ENCODE measurements around the gene PHB1.
"Not testable (repeated sequence)": the region's sequence is repeated elsewhere in the genome, so short reads cannot be mapped to it uniquely, and the experiment has no call there.

The PHB1 gene

GRCh38 chr17:49403514-49404289 is 11.0 kb downstream of the PHB1 start:
- DNase-seq, result no peak

GRCh38 chr17:49402706-49403105 is 12.0 kb downstream of the PHB1 start:
- DNase-seq, result no peak

GRCh38 chr17:49401971-49402611 is 12.6 kb downstream of the PHB1 start:
- DNase-seq, result no peak

DNA sequence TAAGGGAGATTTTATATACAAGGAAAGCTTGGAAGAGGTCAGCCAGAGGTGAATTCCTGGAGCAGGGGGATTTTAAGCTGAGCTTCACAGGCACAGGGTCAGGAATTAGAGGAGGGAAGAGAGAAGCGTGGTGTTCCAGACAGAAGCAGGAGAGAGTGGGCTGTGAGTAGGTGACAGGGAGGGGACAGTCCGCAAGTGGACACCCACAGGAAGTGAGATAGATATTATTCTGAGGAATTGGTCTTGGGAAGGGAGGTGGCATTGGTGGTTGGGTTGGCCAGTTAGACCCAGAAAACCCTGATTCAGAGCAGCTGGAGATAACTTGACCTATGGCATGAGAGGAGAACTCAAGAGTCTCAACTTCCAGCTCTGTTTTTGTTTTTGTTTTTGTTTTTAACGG is 14.7 kb downstream of the PHB1 start:
- DNase-seq, result no peak

DNA sequence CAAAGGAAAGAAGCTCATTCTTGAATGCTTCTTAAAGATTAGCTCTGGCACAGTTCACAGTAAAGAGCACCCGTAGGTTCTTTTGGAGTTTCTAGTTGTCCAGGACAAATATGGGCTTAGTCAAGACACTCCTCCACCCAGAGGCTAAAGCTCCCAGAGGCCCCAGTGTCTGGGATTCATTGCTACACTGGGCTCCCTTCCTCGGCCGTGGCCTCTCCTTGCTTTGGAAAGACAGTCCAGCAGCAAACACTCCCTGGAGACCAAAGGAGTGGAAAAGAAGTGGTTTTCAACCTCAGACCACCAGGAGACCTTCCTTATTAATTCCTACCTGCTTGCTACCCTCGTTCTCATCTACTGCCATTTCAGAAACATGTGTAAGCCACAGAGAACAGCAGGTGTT is 17.1 kb downstream of the PHB1 start:
- DNase-seq, result no peak

DNA sequence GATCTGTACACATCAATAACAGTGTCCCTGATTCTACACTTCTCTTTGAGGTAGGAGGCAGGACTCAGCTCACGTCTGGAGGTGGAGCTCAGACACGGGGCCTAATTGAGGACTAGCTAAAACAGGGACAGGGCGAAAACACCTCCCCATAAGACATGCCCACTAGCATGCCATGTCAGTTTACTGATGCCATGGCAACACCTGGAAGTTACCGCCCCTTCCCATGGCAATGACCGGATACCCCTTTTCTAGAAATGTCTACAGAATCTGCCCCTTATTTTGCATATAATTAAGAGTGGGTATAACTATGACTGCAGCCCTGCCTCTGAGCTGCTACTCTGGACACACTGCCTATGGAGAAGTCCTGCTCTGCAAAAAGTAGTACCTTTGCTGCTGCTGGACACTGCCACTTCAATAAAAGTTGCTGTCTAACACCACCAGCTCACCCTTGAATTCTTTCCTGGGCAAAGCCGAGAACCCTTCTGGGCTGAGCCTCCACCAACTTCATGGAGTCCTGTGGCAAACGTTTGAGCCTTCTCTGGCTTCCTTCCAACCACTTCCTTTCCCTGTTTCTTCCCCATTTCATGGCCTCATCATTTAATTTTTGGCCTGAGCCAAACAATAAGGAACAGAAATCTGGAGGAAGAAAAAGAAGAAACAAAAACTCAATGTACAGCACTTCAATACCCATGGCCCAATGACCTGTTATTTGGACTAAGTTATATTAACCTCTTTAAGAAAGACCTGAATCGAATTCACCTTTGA is 21.0 kb downstream of the PHB1 start:
- DNase-seq, result no peak

GRCh38 chr17:49390548-49391324 is 23.9 kb downstream of the PHB1 start:
- no peak for DNase-seq

DNA sequence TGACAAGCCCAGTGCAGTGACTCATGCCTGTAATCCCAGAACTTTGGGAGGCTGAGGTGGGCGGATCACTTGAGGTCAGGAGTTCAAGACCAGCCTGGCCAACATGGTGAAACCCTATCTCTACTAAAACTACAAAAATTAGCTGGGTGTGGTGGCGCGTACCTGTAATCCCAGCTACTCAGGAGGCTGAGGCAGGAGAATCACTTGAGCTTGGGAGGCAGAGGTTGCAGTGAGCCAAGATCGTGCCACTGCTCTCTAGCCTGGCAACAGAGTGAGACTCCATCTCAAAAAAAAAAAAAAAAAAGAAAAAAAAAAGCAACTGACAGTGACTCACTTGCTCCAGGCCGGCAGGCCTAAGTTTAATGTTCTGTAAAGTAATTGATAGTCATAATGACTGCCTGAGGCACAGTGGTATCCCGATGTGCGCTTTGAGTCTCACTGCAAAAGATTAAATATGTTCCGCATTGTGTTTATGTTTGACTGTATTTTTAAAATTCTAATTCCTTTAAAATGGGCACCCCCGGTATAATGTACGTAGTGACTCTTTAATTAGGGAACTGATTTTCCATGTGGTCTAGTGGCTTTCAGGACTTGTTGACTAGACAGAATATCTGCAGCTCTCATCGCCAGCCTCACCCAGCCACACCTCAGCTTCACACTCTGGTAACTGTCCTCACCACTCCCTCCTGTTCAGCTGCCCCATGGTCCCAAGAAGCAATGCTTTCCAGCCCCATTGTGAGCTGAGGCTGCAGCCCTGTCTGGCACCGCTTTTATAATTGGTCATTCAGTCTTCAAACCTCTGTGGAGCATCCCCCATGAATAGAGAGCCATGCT is 25.0 kb downstream of the PHB1 start:
- not testable (repeated sequence) for DNase-seq

DNA sequence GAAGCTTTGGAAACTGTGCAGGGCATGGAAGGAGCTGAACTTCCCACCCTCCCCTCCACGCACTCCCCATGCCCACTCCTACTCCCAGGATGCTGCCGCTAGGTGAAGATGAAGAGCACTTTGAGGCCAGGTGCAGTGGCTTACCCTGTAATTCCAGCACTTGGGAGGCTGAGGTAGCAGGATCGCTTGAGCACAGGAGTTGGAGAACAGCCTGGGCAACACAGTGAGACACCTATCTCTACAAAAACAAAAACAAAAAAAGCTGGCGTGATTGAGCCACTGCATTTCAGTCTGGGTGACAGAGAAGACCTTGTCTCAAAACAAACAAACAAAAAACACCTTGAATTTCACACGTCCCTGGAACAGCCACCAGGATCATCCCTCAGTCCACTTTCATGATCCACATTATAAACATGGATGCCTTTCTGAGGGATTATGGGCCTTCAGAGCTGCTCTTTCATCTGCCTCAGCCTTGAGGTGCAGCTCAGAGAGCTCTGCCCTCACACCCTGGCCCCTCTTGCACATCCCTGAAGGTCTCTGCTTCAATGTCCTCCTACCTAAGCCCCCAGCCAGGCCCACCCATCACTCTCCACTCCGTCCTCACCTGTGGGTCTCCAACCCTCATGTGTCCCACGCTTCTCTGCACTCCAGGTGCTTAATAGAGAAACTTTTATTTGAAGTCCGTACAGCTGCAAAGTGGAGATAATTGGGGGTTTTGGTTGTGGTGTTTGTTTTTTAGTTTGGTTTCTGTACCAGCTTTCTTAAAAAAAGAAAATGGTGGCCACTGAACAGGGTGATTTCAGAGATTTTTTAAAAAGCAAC is 25.8 kb downstream of the PHB1 start:
- no peak for DNase-seq

DNA sequence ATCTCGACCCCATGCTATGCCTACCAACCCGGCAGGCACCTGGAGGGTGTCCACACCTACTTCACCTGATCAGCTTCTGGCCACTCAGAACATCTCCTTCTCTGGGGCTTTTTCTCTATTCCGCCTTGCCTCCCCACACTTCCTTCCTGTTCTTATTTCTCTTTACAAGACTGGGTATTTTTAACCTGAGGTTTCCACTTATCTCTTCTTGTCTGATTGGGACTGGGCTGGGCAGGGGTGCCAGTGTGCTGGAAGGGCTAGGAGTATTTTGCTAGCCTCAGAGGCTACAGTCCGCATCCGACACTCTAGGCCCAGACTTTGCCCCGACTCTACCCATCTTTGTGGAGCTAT is 26.4 kb downstream of the PHB1 start:
- no peak for DNase-seq

DNA sequence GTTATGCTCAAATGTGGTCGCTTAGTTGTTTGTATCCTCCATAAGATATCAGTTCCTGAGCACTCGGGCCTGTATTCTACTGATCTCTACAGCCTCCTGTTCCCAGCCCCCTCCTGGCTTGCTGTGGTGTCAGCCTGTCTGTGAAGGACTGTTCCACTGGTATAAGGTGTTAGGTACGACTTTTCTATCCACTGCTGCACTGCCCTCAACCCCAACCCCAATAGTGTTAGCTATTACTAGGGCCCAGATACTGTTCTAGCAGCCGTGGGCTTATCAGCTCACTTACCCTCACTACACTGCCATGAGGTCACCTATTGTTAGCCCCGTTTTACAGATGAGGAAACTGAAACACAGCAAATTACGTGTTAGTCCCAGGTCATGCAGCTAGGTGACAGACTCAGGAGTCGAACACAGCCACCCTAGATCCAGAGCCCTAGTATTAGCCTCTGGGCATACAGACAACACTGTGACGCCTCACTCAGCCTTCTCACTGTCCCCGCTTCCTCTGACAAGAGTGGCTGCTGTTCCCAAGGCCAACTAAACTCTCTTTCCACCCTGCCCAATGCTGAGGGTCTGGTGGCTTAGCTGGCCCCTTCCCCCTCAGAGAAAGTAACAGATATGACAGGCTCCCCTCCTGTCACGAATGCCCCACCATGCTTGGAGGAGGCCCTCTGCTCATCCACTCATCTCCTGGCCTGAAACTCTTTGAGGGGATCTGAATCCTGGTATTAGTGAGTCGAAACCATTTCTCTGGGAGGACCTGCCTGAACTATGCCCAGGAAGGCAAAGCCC is 27.0 kb downstream of the PHB1 start:
- DNase-seq, result no peak

DNA sequence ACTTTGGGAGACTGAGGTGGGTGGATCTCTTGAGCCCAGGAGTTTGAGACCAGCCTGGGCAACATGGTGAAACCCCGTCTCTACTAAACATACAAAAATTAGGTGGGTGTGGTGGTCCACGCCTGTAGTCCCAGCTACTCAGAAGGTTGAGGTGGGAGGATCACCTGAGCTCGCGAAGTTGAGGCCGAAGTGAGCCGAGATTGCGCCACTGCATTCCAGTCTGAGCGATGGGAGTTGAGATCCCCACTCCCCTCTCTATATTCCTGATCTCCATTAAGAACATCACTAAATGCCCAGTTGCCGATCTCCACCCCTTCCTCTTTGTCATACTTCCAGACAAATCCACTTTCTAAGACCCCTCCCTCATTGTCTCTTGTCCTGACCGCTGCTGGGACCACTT is 28.3 kb downstream of the PHB1 start:
- DNase-seq, result no peak

- DNase-seq, result no peak
Measured at GRCh38 chr17:49384951-49385350, 29.7 kb downstream of the PHB1 start.

DNA sequence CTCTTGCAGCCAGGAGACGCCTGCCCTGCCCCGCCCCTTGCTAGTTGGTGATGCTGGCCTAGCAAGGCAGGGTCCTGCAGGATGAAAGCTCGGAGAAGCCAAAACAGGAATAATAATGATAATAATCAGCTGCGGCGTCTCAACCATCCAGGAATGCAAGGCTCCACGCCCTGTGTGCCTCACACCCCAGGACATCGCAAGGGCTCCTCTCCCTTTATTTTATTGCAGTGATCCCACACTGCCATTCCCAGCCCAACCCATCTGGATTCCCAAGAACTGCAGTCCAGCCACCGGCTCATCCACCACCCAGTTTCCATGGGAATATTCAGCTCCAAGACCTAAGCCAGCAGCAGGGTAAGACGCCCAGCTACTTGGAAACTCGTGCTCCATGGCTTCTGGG is 31.6 kb downstream of the PHB1 start:
- DNase-seq, result no peak

GRCh38 chr17:49382556-49382955 is 32.1 kb downstream of the PHB1 start:
- no peak for DNase-seq

DNA sequence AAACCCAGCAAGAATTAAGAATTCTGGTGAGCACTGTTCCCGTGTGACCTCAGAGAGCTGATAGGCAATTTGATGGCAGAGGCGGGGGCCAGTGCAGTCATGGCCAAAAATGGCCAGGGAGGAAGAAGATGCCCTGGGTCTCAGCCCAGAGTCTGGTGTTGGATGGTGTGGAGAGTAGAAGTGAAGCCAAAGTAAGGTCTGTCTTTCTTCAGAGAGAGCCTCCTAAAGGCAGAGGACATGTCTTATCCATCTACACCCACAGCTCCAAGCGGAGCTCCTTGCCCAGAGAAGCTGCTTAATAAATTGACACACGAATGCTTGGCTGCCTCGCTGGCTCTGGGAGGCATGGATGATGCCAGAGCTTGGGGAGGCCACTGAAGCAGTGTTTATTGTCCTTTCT is 32.9 kb downstream of the PHB1 start:
- DNase-seq, result no peak

DNA sequence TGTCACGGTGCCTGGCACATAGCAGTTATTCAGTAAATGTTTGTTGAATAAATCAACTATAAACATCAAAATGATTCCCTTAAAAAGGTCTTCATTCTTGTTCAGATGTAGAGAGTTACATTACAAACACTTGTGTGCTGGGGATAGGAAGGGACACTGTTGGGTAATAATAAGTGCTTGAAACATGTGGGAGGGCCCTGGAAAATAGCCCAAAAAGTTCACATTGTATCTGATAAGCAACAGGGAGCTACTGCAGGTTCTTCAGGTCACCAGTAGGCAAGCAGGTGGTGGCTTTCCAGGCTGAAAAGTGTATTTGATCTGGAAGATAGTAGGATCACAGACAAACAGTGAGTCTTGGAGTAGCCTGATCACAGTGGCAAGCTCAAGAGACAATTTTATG is 33.6 kb downstream of the PHB1 start:
- DNase-seq, result no peak

GRCh38 chr17:49379926-49380325 is 34.8 kb downstream of the PHB1 start:
- no peak for DNase-seq

- no peak for DNase-seq
Measured at GRCh38 chr17:49378311-49378710, 36.4 kb downstream of the PHB1 start.

DNA sequence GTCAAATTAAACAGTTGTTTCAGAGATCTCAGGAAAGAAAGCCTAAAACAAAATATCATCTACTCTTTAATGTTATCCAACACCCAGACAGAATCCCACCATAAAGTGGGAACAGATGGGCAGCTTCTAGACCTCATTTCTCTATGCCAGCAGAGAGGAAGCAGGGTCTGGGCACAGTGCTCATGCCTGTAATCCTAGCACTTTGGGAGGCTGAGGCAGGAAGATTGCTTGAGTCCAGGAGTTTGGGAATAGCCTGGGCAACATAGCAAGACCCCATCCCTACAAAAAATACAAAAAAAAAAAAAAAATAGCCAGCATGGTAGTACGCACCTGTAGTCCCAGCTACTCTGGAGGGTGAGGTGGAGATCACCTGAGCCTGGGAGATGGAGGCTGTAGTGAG is 39.1 kb downstream of the PHB1 start:
- DNase-seq, result no peak

- no peak for DNase-seq
Measured at GRCh38 chr17:49373115-49373514, 41.6 kb downstream of the PHB1 start.
